HEK293 (cell line): ENCODE results near the gene KPNA3.

Experiments used
- GLI2 ChIP-seq: fragments of 450-650 bp; formaldehyde crosslinking; IDR thresholded peaks from 2 replicates; pipeline ENCODE4; 2017; ENCODE audit warnings: missing biosample characterization, missing genetic modification characterization, low read depth, borderline replicate concordance
- HOXA7 ChIP-seq: sonication (generic); formaldehyde crosslinking; IDR thresholded peaks from 2 replicates; pipeline ENCODE4 v1.8.1; 2022; ENCODE audit warnings: missing genetic modification reagents, borderline replicate concordance
- KLF7 ChIP-seq: fragments of 450-650 bp; formaldehyde crosslinking; IDR thresholded peaks from 2 replicates; pipeline ENCODE4 v1.5.1; 2016; ENCODE audit warnings: missing biosample characterization, missing genetic modification characterization, borderline replicate concordance
- KLF8 ChIP-seq: fragments of 450-650 bp; formaldehyde crosslinking; IDR thresholded peaks from 2 replicates; pipeline ENCODE4 v1.5.1; 2016; ENCODE audit warnings: missing biosample characterization, missing genetic modification characterization
- PATZ1 ChIP-seq: fragments of 450-650 bp; formaldehyde crosslinking; IDR thresholded peaks from 2 replicates; pipeline ENCODE4 v1.5.1; 2016; ENCODE audit warnings: missing biosample characterization, missing genetic modification characterization
- PRDM10 ChIP-seq: fragments of 450-650 bp; formaldehyde crosslinking; IDR thresholded peaks from 2 replicates; pipeline ENCODE4 v1.5.1; 2016; ENCODE audit warnings: missing biosample characterization, missing genetic modification characterization
- SALL2 ChIP-seq: fragments of 450-650 bp; formaldehyde crosslinking; IDR thresholded peaks from 2 replicates; pipeline ENCODE4 v1.5.0; 2017; ENCODE audit warnings: missing biosample characterization, mild to moderate bottlenecking, missing genetic modification characterization, borderline replicate concordance
- SP2 ChIP-seq: fragments of 450-650 bp; formaldehyde crosslinking; IDR thresholded peaks from 2 replicates; pipeline ENCODE4 v1.5.1; 2016; ENCODE audit warnings: missing biosample characterization, missing genetic modification characterization
- TCF7L2 ChIP-seq: IDR thresholded peaks from 2 replicates; pipeline ENCODE4 v1.6.1; 2011; ENCODE audit warnings: low read depth, mild to moderate bottlenecking, inconsistent platforms, low read length, moderate library complexity, borderline replicate concordance
- ZEB2 ChIP-seq: fragments of 450-650 bp; formaldehyde crosslinking; IDR thresholded peaks from 2 replicates; pipeline ENCODE4 v1.5.1; 2016; ENCODE audit warnings: missing biosample characterization, missing genetic modification characterization
- ZNF10 ChIP-seq: fragments of 450-650 bp; formaldehyde crosslinking; IDR thresholded peaks from 2 replicates; pipeline ENCODE4 v1.5.1; 2017; ENCODE audit warnings: missing biosample characterization, missing genetic modification characterization
- ZNF121 ChIP-seq: fragments of 450-650 bp; formaldehyde crosslinking; IDR thresholded peaks from 2 replicates; pipeline ENCODE4 v1.5.1; 2016; ENCODE audit warnings: missing biosample characterization, missing genetic modification characterization
- ZNF155 ChIP-seq: fragments of 450-650 bp; formaldehyde crosslinking; IDR thresholded peaks from 2 replicates; pipeline ENCODE4 v1.5.1; 2016; ENCODE audit warnings: missing biosample characterization, missing genetic modification characterization
- ZNF16 ChIP-seq: fragments of 450-650 bp; formaldehyde crosslinking; IDR thresholded peaks from 2 replicates; pipeline ENCODE4 v1.5.1; 2016; ENCODE audit warnings: low read depth, missing biosample characterization, missing genetic modification characterization
- ZNF2 ChIP-seq: fragments of 450-650 bp; formaldehyde crosslinking; IDR thresholded peaks from 2 replicates; pipeline ENCODE4 v1.5.1; 2016; ENCODE audit warnings: missing biosample characterization, missing genetic modification characterization
- ZNF23 ChIP-seq: fragments of 450-650 bp; formaldehyde crosslinking; IDR thresholded peaks from 2 replicates; pipeline ENCODE4 v1.5.1; 2016; ENCODE audit warnings: missing biosample characterization, missing genetic modification characterization, borderline replicate concordance
- ZNF274 ChIP-seq, 2 experiments: fragments of 200-500 bp in 1 of 2; fragments of 450-650 bp in 1 of 2; sonication (Bioruptor generic) in 1 of 2; formaldehyde crosslinking in 1 of 2; IDR thresholded peaks; 2 replicates each; pipeline versions ENCODE4 v1.5.1 to v1.6.1; 2014 to 2016; ENCODE audit warnings: borderline replicate concordance in 1 of 2, inconsistent platforms in 1 of 2, low read length in 1 of 2, missing biosample characterization in 1 of 2, missing genetic modification characterization in 1 of 2
- ZNF280C ChIP-seq: fragments of 450-650 bp; formaldehyde crosslinking; IDR thresholded peaks from 2 replicates; pipeline ENCODE4 v1.5.1; 2016; ENCODE audit warnings: missing biosample characterization, missing genetic modification characterization
- ZNF398 ChIP-seq: fragments of 450-650 bp; formaldehyde crosslinking; IDR thresholded peaks from 2 replicates; pipeline ENCODE4 v1.5.1; 2017; ENCODE audit warnings: missing biosample characterization, missing genetic modification characterization
- ZNF404 ChIP-seq: fragments of 450-650 bp; formaldehyde crosslinking; IDR thresholded peaks from 2 replicates; pipeline ENCODE4 v1.5.1; 2017; ENCODE audit warnings: missing biosample characterization, missing genetic modification characterization
- ZNF610 ChIP-seq: fragments of 450-650 bp; formaldehyde crosslinking; IDR thresholded peaks from 2 replicates; pipeline ENCODE4 v1.5.1; 2016; ENCODE audit warnings: missing biosample characterization, missing genetic modification characterization, borderline replicate concordance
- ZNF660 ChIP-seq: fragments of 450-650 bp; IDR thresholded peaks from 2 replicates; pipeline ENCODE4 v1.5.1; 2018; ENCODE audit warnings: missing biosample characterization, mild to moderate bottlenecking, missing genetic modification characterization
- ZNF677 ChIP-seq: fragments of 450-650 bp; IDR thresholded peaks from 2 replicates; pipeline ENCODE4 v1.5.0; 2018; ENCODE audit warnings: missing biosample characterization, mild to moderate bottlenecking, missing genetic modification characterization, moderate library complexity
- ZNF701 ChIP-seq: fragments of 450-650 bp; formaldehyde crosslinking; IDR thresholded peaks from 2 replicates; pipeline ENCODE4 v1.5.1; 2016; ENCODE audit warnings: missing biosample characterization, missing genetic modification characterization
- ZNF843 ChIP-seq: fragments of 450-650 bp; formaldehyde crosslinking; IDR thresholded peaks from 2 replicates; pipeline ENCODE4 v1.5.1; 2016; ENCODE audit warnings: missing biosample characterization, missing genetic modification characterization
- ZSCAN16 ChIP-seq: fragments of 450-650 bp; formaldehyde crosslinking; IDR thresholded peaks from 2 replicates; pipeline ENCODE4 v1.5.1; 2016; ENCODE audit warnings: missing biosample characterization, missing genetic modification characterization
- ZSCAN30 ChIP-seq: fragments of 450-650 bp; IDR thresholded peaks from 2 replicates; pipeline ENCODE4 v1.5.1; 2018; ENCODE audit warnings: missing biosample characterization, mild to moderate bottlenecking, missing genetic modification characterization, moderate library complexity
- TF ChIP-seq, protein P1 (sequence below): fragments of 450-650 bp; formaldehyde crosslinking; optimal IDR thresholded peaks from 2 replicates; pipeline ENCODE3; 2016; ENCODE audit warnings: missing biosample characterization, mild to moderate bottlenecking, missing genetic modification characterization

The KPNA3 gene

GRCh38 chr13:49791711-49792549 is 552 bp downstream of the KPNA3 start (continued):
- TF ChIP-seq ZNF610 (tag by site-specific recombination) (no peak), ZNF280C (tag by site-specific recombination) (no peak), ZNF677 (tag by site-specific recombination) (0 out of 2 replicates have a peak, but pooled peaks have one; percentile 8), ZNF701 (tag by site-specific recombination) (no peak), ZSCAN16 (tag by site-specific recombination) (no peak), ZNF404 (no peak), PRDM10 (tag by site-specific recombination) (0 out of 2 replicates have a peak, but pooled peaks have one; percentile 42), ZSCAN30 (tag by site-specific recombination) (no peak), KLF8 (no peak), ZNF10 (tag by site-specific recombination) (peak; percentile 51; the same call in 1 of the 2 replicates), HOXA7 (no peak), ZEB2 (tag by site-specific recombination) (0 out of 2 replicates have a peak, but pooled peaks have one; percentile 17), ZNF660 (tag by site-specific recombination) (0 out of 2 replicates have a peak, but pooled peaks have one; percentile 21), SALL2 (tag by site-specific recombination) (no peak), ZNF843 (tag by site-specific recombination) (no peak), ZNF23 (no peak), PATZ1 (tag by site-specific recombination) (peak; percentile 39; the same call in 1 of the 2 replicates), ZNF398 (tag by site-specific recombination) (no peak), GLI2 (tag by site-specific recombination) (no peak), TCF7L2 (no peak), ZNF16 (tag by site-specific recombination) (no peak), KLF7 (tag by site-specific recombination) (no peak), ZNF274 (IDR thresholded peaks at IDR 0.05; ENCODE audit: low read length) (no peak), ZNF274 (tag by site-specific recombination; IDR thresholded peaks at IDR 0.05; ENCODE audit: borderline replicate concordance) (no peak), ZNF121 (tag by site-specific recombination) (no peak), SP2 (tag by site-specific recombination) (peak; percentile 55), ZNF2 (tag by site-specific recombination) (no peak), ZNF155 (tag by site-specific recombination) (no peak)
- TF ChIP-seq, protein P1, sequence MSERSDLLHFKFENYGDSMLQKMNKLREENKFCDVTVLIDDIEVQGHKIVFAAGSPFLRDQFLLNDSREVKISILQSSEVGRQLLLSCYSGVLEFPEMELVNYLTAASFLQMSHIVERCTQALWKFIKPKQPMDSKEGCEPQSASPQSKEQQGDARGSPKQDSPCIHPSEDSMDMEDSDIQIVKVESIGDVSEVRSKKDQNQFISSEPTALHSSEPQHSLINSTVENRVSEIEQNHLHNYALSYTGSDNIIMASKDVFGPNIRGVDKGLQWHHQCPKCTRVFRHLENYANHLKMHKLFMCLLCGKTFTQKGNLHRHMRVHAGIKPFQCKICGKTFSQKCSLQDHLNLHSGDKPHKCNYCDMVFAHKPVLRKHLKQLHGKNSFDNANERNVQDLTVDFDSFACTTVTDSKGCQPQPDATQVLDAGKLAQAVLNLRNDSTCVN (tag by site-specific recombination), result no peak
